H1 (cell line): Measurements from ENCODE around the gene CPPED1. TPM values are rescaled to one million over a fixed set of nuclear protein-coding genes. Genes with fewer than 3 reads are reported as not detected.

ENCODE experiments used
- CTCF ChIA-PET: fragments of 300-600 bp; sonication (Branson Sonifier 250); formaldehyde crosslinking; loops from one replicate; lab custom pipeline; 2021; ENCODE audit not compliant: partially characterized antibody; lab: Charles Lee
- POLR2A ChIA-PET: fragments of 300-600 bp; sonication (Branson Sonifier 250); formaldehyde crosslinking; loops from one replicate; lab custom pipeline; 2021; ENCODE audit warnings: inconsistent platforms; ENCODE audit not compliant: partially characterized antibody; lab: Charles Lee
- DNase-seq, 2 experiments: peaks; one replicate each; pipeline versions ENCODE4 v3.0.0 to v3.0.0-alpha.2; 2010 to 2022; ENCODE audit warnings: low spot score in 2 of 2, low read depth in 1 of 2, mixed read lengths in 1 of 2
- FAIRE-seq: peaks from 2 replicates; lab custom pipeline; 2011; peaks lifted over from hg19 to GRCh38; lab: Jason Lieb, UNC
- H2AFZ ChIP-seq: 2 replicates; pipeline ENCODE4 v1.8.1; 2012; ENCODE audit warnings: low read length, inconsistent platforms
- H2AK5ac ChIP-seq: 2 replicates; pipeline ENCODE4 v1.6.1; 2013; ENCODE audit warnings: low read depth, low read length
- H2BK120ac ChIP-seq: replicated peaks from 2 replicates; pipeline ENCODE3; 2013; ENCODE audit warnings: low read depth, low read length, inconsistent platforms
- H2BK12ac ChIP-seq: 2 replicates; pipeline ENCODE4 v1.6.1; 2013; ENCODE audit warnings: low read depth, low read length
- H2BK15ac ChIP-seq: 2 replicates; pipeline ENCODE4 v1.6.1; 2013; ENCODE audit warnings: low read length
- H2BK20ac ChIP-seq: 2 replicates; pipeline ENCODE4 v1.6.1; 2013; ENCODE audit warnings: low read length
- H2BK5ac ChIP-seq: 2 replicates; pipeline ENCODE4 v1.6.1; 2013; ENCODE audit warnings: low read depth, low read length
- H3K14ac ChIP-seq: 2 replicates; pipeline ENCODE4 v1.6.1; 2013; ENCODE audit warnings: inconsistent platforms; ENCODE audit not compliant: insufficient read length
- H3K18ac ChIP-seq: 2 replicates; pipeline ENCODE4 v1.6.1; 2013; ENCODE audit warnings: low read length; ENCODE audit errors: extremely low read depth
- H3K23ac ChIP-seq: 2 replicates; pipeline ENCODE4 v1.6.1; 2013; ENCODE audit warnings: inconsistent platforms; ENCODE audit not compliant: insufficient read length
- H3K23me2 ChIP-seq: 2 replicates; pipeline ENCODE4 v1.6.1; 2013; ENCODE audit warnings: low read depth, low read length
- H3K27ac ChIP-seq: 2 replicates; pipeline ENCODE4 v1.6.1; 2011; ENCODE audit warnings: low read depth, low read length, inconsistent platforms
- H3K27me3 ChIP-seq, 4 experiments: replicated peaks in 1 of 4; 1 replicate in 1 of 4; 2 replicates in 3 of 4; pipeline versions ENCODE4 v1.6.1 to v1.8.1; 2011 to 2013; ENCODE audit warnings: low read length in 3 of 4, mild to moderate bottlenecking in 3 of 4, inconsistent platforms in 2 of 4, mixed read lengths in 2 of 4, moderate library complexity in 1 of 4; ENCODE audit not compliant: control insufficient read depth in 3 of 4, insufficient read depth in 3 of 4; ENCODE audit errors: extremely low read depth in 1 of 4
- H3K36me3 ChIP-seq, 4 experiments: 2 replicates each; pipeline versions ENCODE4 v1.6.1 to v1.8.1; 2011 to 2013; ENCODE audit warnings: mild to moderate bottlenecking in 4 of 4, low read length in 3 of 4, moderate library complexity in 2 of 4, control low read depth in 1 of 4, inconsistent platforms in 1 of 4; ENCODE audit not compliant: insufficient read depth in 4 of 4, control insufficient read depth in 2 of 4
- H3K4ac ChIP-seq: replicated peaks from 2 replicates; pipeline ENCODE3; 2013; ENCODE audit warnings: low read length, low read depth, mixed read lengths, inconsistent platforms; ENCODE audit not compliant: insufficient read length
- H3K4me1 ChIP-seq, 4 experiments: replicated peaks in 1 of 4; 1 replicate in 1 of 4; 2 replicates in 3 of 4; pipeline versions ENCODE4 v1.6.1 to v1.8.1; 2011 to 2013; ENCODE audit warnings: low read length in 3 of 4, inconsistent platforms in 2 of 4, mixed read lengths in 1 of 4; ENCODE audit not compliant: insufficient read depth in 4 of 4, control insufficient read depth in 3 of 4
- H3K4me2 ChIP-seq, 2 experiments: 2 replicates each; pipeline versions ENCODE4 v1.6.1 to v1.8.1; 2011 to 2013; ENCODE audit warnings: low read depth in 2 of 2, low read length in 2 of 2, control low read depth in 1 of 2, inconsistent platforms in 1 of 2, mild to moderate bottlenecking in 1 of 2; ENCODE audit not compliant: insufficient read depth in 1 of 2
- H3K4me3 ChIP-seq, 4 experiments: fragments of 200-600, 300-600 bp in 1 of 4; sonication (generic), shearing (Covaris generic), sonication (Bioruptor Twin) in 1 of 4; 2 replicates each; pipeline versions ENCODE4 v1.5.1 to v1.8.1; 2011 to 2016; ENCODE audit warnings: low read length in 4 of 4, low read depth in 3 of 4, control low read depth in 2 of 4, inconsistent platforms in 2 of 4, mild to moderate bottlenecking in 2 of 4, mixed read lengths in 1 of 4, moderate library complexity in 1 of 4; ENCODE audit not compliant: insufficient read depth in 2 of 4; ENCODE audit errors: extremely low read depth in 1 of 4
- H3K56ac ChIP-seq: replicated peaks from 2 replicates; pipeline ENCODE3; 2013; ENCODE audit warnings: low read depth, mild to moderate bottlenecking, mixed read lengths, low read length, inconsistent platforms; ENCODE audit not compliant: insufficient read length
- H3K79me1 ChIP-seq: 2 replicates; pipeline ENCODE4 v1.6.1; 2013; ENCODE audit warnings: low read depth, low read length, control low read depth
- H3K79me2 ChIP-seq, 2 experiments: 2 replicates each; pipeline versions ENCODE4 v1.6.1 to v1.8.1; 2012 to 2013; ENCODE audit warnings: low read length in 2 of 2, mild to moderate bottlenecking in 2 of 2, inconsistent platforms in 1 of 2; ENCODE audit not compliant: insufficient read depth in 2 of 2, control insufficient read depth in 1 of 2
- H3K9ac ChIP-seq, 4 experiments: replicated peaks in 1 of 4; 1 replicate in 1 of 4; 2 replicates in 3 of 4; pipeline versions ENCODE4 v1.6.1 to v1.8.1; 2011 to 2013; ENCODE audit warnings: low read depth in 3 of 4, low read length in 3 of 4, control low read depth in 2 of 4, mild to moderate bottlenecking in 2 of 4, moderate library complexity in 2 of 4, inconsistent platforms in 1 of 4; ENCODE audit errors: extremely low read depth in 1 of 4
- H3K9me3 ChIP-seq, 2 experiments: 2 replicates each; pipeline versions ENCODE4 v1.6.1 to v1.8.1; 2012 to 2013; ENCODE audit warnings: mild to moderate bottlenecking in 2 of 2, moderate library complexity in 2 of 2, control low read depth in 1 of 2, inconsistent platforms in 1 of 2, low read depth in 1 of 2, low read length in 1 of 2, mixed read lengths in 1 of 2; ENCODE audit not compliant: insufficient read depth in 2 of 2
- H4K20me1 ChIP-seq, 2 experiments: replicated peaks in 1 of 2; 2 replicates each; pipeline versions ENCODE3 to v1.8.1; 2011 to 2013; ENCODE audit warnings: inconsistent platforms in 2 of 2, low read length in 2 of 2, mild to moderate bottlenecking in 1 of 2; ENCODE audit not compliant: insufficient read depth in 2 of 2, control insufficient read depth in 1 of 2
- H4K5ac ChIP-seq: 2 replicates; pipeline ENCODE4 v1.6.1; 2013; ENCODE audit warnings: low read length, low read depth, mixed read lengths, inconsistent platforms; ENCODE audit not compliant: insufficient read length
- H4K8ac ChIP-seq: 2 replicates; pipeline ENCODE4 v1.8.0; 2013; ENCODE audit warnings: mild to moderate bottlenecking, moderate library complexity, low read length, inconsistent platforms; ENCODE audit not compliant: insufficient read depth; ENCODE audit errors: extremely low read depth
- H4K91ac ChIP-seq: replicated peaks from 2 replicates; pipeline ENCODE3; 2013; ENCODE audit warnings: low read length, mixed read lengths, inconsistent platforms; ENCODE audit not compliant: insufficient read length
- CHD1 ChIP-seq: IDR thresholded peaks from 2 replicates; pipeline ENCODE4 v1.6.1; 2012; ENCODE audit warnings: low read depth, low read length, improper control_type of control experiment
- CREB1 ChIP-seq: IDR thresholded peaks from 2 replicates; pipeline ENCODE4 v1.6.1; 2012; ENCODE audit warnings: inconsistent platforms
- CTCF ChIP-seq, 3 experiments: IDR thresholded peaks; 1 replicate in 2 of 3; 2 replicates in 1 of 3; pipeline versions ENCODE4 v1.5.1 to v1.6.1; 2011; ENCODE audit warnings: low read length in 3 of 3, mild to moderate bottlenecking in 3 of 3, inconsistent platforms in 2 of 3, low read depth in 1 of 3, moderate library complexity in 1 of 3; ENCODE audit not compliant: insufficient read depth in 1 of 3; ENCODE audit errors: control extremely low read depth in 1 of 3
- GTF2F1 ChIP-seq: IDR thresholded peaks from 2 replicates; pipeline ENCODE4 v1.6.1; 2012; ENCODE audit warnings: low read depth, low read length, improper control_type of control experiment, borderline replicate concordance
- JUN ChIP-seq: IDR thresholded peaks from 2 replicates; pipeline ENCODE4 v1.6.1; 2011; ENCODE audit warnings: low read depth, mild to moderate bottlenecking, improper control_type of control experiment, low read length
- KDM1A ChIP-seq: fragments of 200-600, 300-600 bp; sonication (generic); IDR thresholded peaks from 2 replicates; pipeline ENCODE4 v1.7.1; 2016; ENCODE audit warnings: mild to moderate bottlenecking, low read length, borderline replicate concordance
- NRF1 ChIP-seq: IDR thresholded peaks from 2 replicates; pipeline ENCODE4 v1.6.1; 2011; ENCODE audit warnings: mild to moderate bottlenecking, low read depth, low read length, improper control_type of control experiment
- PHF8 ChIP-seq: fragments of 200-600 bp; sonication (generic); conservative IDR thresholded peaks from 2 replicates; pipeline ENCODE4 v1.7.1; 2012; ENCODE audit warnings: low read depth, mild to moderate bottlenecking, inconsistent platforms, low read length, moderate library complexity
- SUZ12 ChIP-seq: fragments of 200-600 bp; sonication (generic); IDR thresholded peaks from 2 replicates; pipeline ENCODE4 v1.6.1; 2012; ENCODE audit warnings: mild to moderate bottlenecking, inconsistent platforms, low read length, moderate library complexity, mixed read lengths
- ZNF274 ChIP-seq: IDR thresholded peaks from 2 replicates; pipeline ENCODE4 v1.7.0; 2012; ENCODE audit warnings: low read length, borderline replicate concordance; ENCODE audit errors: extremely low read depth
- WGBS, 2 experiments: shearing (Covaris generic) in 1 of 2; methylation state at CpG; one replicate each; pipeline versions ENCODE4 v1.1.6 to v1.1.7; 2013 to 2015; ENCODE audit warnings: low lambda C conversion rate in 2 of 2, mixed read lengths in 2 of 2, inconsistent platforms in 1 of 2, low coverage in 1 of 2, missing lambda C conversion rate in 1 of 2; ENCODE audit not compliant: insufficient replicate concordance in 2 of 2, insufficient coverage in 1 of 2, insufficient read length in 1 of 2; ENCODE audit errors: extremely low coverage in 1 of 2, missing lambda C conversion rate in 1 of 2; 5-methylcytosine and 5-hydroxymethylcytosine counted together
- polyA plus RNA-seq, 7 experiments: library from polyadenylated mRNA; depleted of rRNA in 3 of 7; stranded (reverse) in 5 of 7; unstranded in 2 of 7; fragments of >200 nt in 5 of 7; fragments of 200-250 nt in 2 of 7; gene quantifications; 1 replicate in 5 of 7; 2 replicates in 1 of 7; 4 replicates in 1 of 7; pipeline versions ENCODE4 v1.2.1 to v1.2.3, GENCODE V29; 2011 to 2013; ENCODE audit warnings: missing spikeins in 2 of 7, mixed read lengths in 2 of 7
- total RNA-seq: library from RNA; stranded (reverse); fragmentation: NEBNext Ultra II Directional; extraction: Animal tissue kit (Norgen Biotek cat#: 25700); gene quantifications from 2 replicates; pipeline ENCODE4 v1.2.1, GENCODE V29; 2021

The CPPED1 gene
- total and polyA plus RNA-seq, 2 of the 8 experiments (the other 6 are each of a cell fraction or from before 2014, with no cell fraction given), result 3.5 to 11.2 TPM

- no peak for FAIRE-seq
- no peak overlapping the region for H2AK5ac ChIP-seq
- no peaks in the 10 kb centered on the region for H3K9me3 ChIP-seq
Observed at GRCh38 chr16:12766853-12767252, 36.8 kb downstream of the CPPED1 start.

More at GRCh38 chr16:12766853-12767252, 36.8 kb downstream of the CPPED1 start:
- Histone ChIP-seq H2BK120ac (no peak overlapping the region), H3K27ac (no peak overlapping the region), H2BK15ac (no peak overlapping the region), H3K18ac (no peak overlapping the region), H3K56ac (no peak overlapping the region), H3K23me2 (no peaks in the 10 kb centered on the region), H2AFZ (no peak overlapping the region), H3K27me3 (no peaks in the 10 kb centered on the region), H3K4me1 (no peaks in the 10 kb centered on the region), H2BK5ac (no peak overlapping the region), H3K23ac (no peak overlapping the region), H3K9ac (no peak overlapping the region), H4K8ac (no peak overlapping the region), H4K91ac (no peak overlapping the region), H3K4ac (no peak overlapping the region), H3K79me2 (no peaks in the 10 kb centered on the region; a peak in 1 of 4 replicates), H3K4me3 (no peak overlapping the region), H4K5ac (no peak overlapping the region), H2BK20ac (no peak overlapping the region), H3K14ac (no peak overlapping the region), H3K36me3 (no peaks in the 10 kb centered on the region), H3K4me2 (no peak overlapping the region), H2BK12ac (0 out of 2 replicates have a peak overlapping the region, but pooled peaks have one; percentile 27), H4K20me1 (peaks cover 0 to 2% of the 10 kb centered on the region in 2 experiments), H3K79me1 (no peaks in the 10 kb centered on the region)
- DNase-seq, result no peak
- ChIA-PET POLR2A (no interaction called here), CTCF (no interaction called here)
- 95% methylated on average over 5 of the region's 5 CpGs; no CpG with 5 or more reads in 1 of the 2 experiments for WGBS, 2 experiments
- no peak for TF ChIP-seq SUZ12
- no peak for TF ChIP-seq ZNF274
- no peak for TF ChIP-seq KDM1A
- no peak for TF ChIP-seq PHF8
- no peak for TF ChIP-seq NRF1
- TF ChIP-seq GTF2F1, result no peak
- TF ChIP-seq CHD1, result no peak
- TF ChIP-seq CREB1, result no peak
- no peak for TF ChIP-seq CTCF (IDR thresholded peaks at IDR 0.05; ENCODE audit: control extremely low read depth in 1 of 3, insufficient read depth in 1 of 3, low read depth in 1 of 3, low read length in 3 of 3)
- no peak for TF ChIP-seq JUN
